Adrenal gland (tissue), 12 donors: Measurements from ENCODE around the gene BMAL1. TPM values are rescaled to one million over a fixed set of nuclear protein-coding genes. Genes with fewer than 3 reads are reported as not detected.

ENCODE experiments used
- DNase-seq, 7 donors: peaks; one replicate each; pipeline ENCODE4 v3.0.0-alpha.2; 2019 to 2020
- H3K27ac ChIP-seq, 5 donors: fragments of 200-600 bp; sonication (generic) in 4 of 5; 1 replicate in 3 of 5; 2 replicates in 2 of 5; pipeline versions ENCODE4 v1.5.1 to v1.8.0; 2016 to 2020; ENCODE audit warnings: mild to moderate bottlenecking in 1 of 5
- H3K27me3 ChIP-seq: fragments of 200-600 bp; 2 replicates; pipeline ENCODE4 v1.8.0; 2021
- H3K36me3 ChIP-seq, 2 donors: fragments of 200-600 bp; replicated peaks in 1 of 2; 1 replicate in 1 of 2; 2 replicates in 1 of 2; pipeline versions ENCODE4 v1.5.1 to v1.8.0; 2018 to 2022
- H3K4me1 ChIP-seq, 2 donors: fragments of 200-600 bp; replicated peaks in 1 of 2; 1 replicate in 1 of 2; 2 replicates in 1 of 2; pipeline versions ENCODE4 v1.5.1 to v1.8.0; 2018 to 2021
- H3K4me3 ChIP-seq, 4 donors: fragments of 200-600 bp; sonication (generic) in 3 of 4; one replicate each; pipeline ENCODE4 v1.5.1; 2016 to 2018
- H3K9me3 ChIP-seq, 3 donors: fragments of 200-600 bp; sonication (generic) in 1 of 3; replicated peaks in 1 of 3; 1 replicate in 2 of 3; 2 replicates in 1 of 3; pipeline versions ENCODE4 v1.5.1 to v1.8.0; 2016 to 2021
- POLR2A ChIP-seq, 2 donors: fragments of 450-650 bp; IDR thresholded peaks; one replicate each; pipeline ENCODE4 v1.6.1; 2017; ENCODE audit warnings: antibody characterized with exemption in 2 of 2, mild to moderate bottlenecking in 2 of 2, moderate library complexity in 1 of 2
- WGBS, 4 donors: extraction: QIAGEN DNeasy Blood & Tissue Kit in 2 of 4; methylation state at CpG; one replicate each; pipeline versions ENCODE4 v1.1.5 to v1.1.7; 2013 to 2017; 5-methylcytosine and 5-hydroxymethylcytosine counted together
- intact Hi-C, 2 donors: fragments of 100-400 bp; cut with DNase I; formaldehyde crosslinking; loops; one replicate each; pipeline versions ENCODE4 v1.14.1 to v1.15.0; 2022 to 2023
- polyA plus RNA-seq, 3 donors: library from polyadenylated mRNA; stranded (reverse); fragments of 200-250 nt in 2 of 3; fragments of 350-450 nt in 1 of 3; fragmentation: Illumina TruSeq in 1 of 3; extraction: RNeasy Lipid Tissue Mini Kit (QIAGEN cat#74804) in 1 of 3; gene quantifications; one replicate each; pipeline ENCODE4 v1.2.3, GENCODE V29; 2013 to 2014
- total RNA-seq, 9 donors: library from RNA; depleted of rRNA in 4 of 9; stranded (reverse); fragments of >200 nt in 4 of 9; fragments of 120-200 nt in 1 of 9; fragmentation: NEBNext Ultra II Directional in 1 of 9; extraction: Animal tissue kit (Norgen Biotek cat#: 25700) in 1 of 9; gene quantifications; one replicate each; pipeline versions ENCODE4 v1.1.0 to v1.2.4, GENCODE V29; 2013 to 2023
- TF ChIP-seq, protein P1 (sequence below), 6 experiments: fragments of 450-650 bp in 4 of 6; fragments of 200-600 bp in 2 of 6; sonication (generic) in 1 of 6; IDR thresholded peaks; 1 replicate in 5 of 6; 2 replicates in 1 of 6; pipeline versions ENCODE4 v1.5.1 to v1.8.0; 2016 to 2021; ENCODE audit warnings: antibody characterized with exemption in 6 of 6, mild to moderate bottlenecking in 2 of 6, moderate library complexity in 1 of 6
- donor health status: healthy with polysubstance abuse.
- donor health status: Bipolar disorder and iron deficiency.
- donor health status: DM: yes; HTN: yes; CAD: no.
- donor health status: DM: no; HTN: no; CAD: no.
- donor health status: DM: no; HTN: no; CAD: no.
- donor health status: DM: yes; HTN: yes; CAD: no.

BMAL1 gene
- total and polyA plus RNA-seq, 12 donors, result 13.9 to 80.3 (median 34.3) TPM

DNA sequence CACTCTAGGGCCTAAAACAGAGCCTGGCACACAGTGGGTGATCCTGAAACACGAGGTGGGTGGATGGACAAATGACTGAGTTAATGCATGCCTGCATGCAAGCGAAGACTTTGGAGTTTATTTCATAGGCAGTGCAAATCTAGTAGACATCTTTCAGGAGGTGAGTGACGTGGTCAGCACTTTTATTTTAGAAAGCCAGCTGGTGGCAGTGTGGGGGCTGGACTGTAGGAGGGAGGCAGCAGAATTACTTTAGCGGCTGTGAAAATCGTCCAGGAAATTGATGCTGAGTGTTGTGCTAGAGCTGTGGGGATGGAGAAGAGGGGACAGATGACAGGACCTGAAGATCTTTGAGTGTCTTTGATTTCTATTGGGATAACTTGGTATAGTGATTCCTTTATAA lies 47.1 kb downstream of the BMAL1 start:
- peaks cover 5 to 6% of the 10 kb centered on the region in 2 donors for H3K4me1 ChIP-seq
- no peak overlapping the region for H3K4me3 ChIP-seq
- WGBS, 4 donors, result 78 to 86% (median 82%) methylated on average over 5 of the region's 5 CpGs
- H3K9me3 ChIP-seq, result no peaks in the 10 kb centered on the region
- no peaks in the 10 kb centered on the region for H3K36me3 ChIP-seq
- DNase-seq, result no peak
- no peak overlapping the region for H3K27ac ChIP-seq
- intact Hi-C loops, result loop anchor here in 1 of 2 donors (5.0 kb wide), 1 partner anchor 42 kb away; no protein-coding TSS in a partner anchor
- no peak for TF ChIP-seq POLR2A (IDR thresholded peaks at IDR 0.05)
- TF ChIP-seq, protein P1, sequence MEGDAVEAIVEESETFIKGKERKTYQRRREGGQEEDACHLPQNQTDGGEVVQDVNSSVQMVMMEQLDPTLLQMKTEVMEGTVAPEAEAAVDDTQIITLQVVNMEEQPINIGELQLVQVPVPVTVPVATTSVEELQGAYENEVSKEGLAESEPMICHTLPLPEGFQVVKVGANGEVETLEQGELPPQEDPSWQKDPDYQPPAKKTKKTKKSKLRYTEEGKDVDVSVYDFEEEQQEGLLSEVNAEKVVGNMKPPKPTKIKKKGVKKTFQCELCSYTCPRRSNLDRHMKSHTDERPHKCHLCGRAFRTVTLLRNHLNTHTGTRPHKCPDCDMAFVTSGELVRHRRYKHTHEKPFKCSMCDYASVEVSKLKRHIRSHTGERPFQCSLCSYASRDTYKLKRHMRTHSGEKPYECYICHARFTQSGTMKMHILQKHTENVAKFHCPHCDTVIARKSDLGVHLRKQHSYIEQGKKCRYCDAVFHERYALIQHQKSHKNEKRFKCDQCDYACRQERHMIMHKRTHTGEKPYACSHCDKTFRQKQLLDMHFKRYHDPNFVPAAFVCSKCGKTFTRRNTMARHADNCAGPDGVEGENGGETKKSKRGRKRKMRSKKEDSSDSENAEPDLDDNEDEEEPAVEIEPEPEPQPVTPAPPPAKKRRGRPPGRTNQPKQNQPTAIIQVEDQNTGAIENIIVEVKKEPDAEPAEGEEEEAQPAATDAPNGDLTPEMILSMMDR (IDR thresholded peaks at IDR 0.05), result no peak
- H3K27me3 ChIP-seq, result no peaks in the 10 kb centered on the region

DNA sequence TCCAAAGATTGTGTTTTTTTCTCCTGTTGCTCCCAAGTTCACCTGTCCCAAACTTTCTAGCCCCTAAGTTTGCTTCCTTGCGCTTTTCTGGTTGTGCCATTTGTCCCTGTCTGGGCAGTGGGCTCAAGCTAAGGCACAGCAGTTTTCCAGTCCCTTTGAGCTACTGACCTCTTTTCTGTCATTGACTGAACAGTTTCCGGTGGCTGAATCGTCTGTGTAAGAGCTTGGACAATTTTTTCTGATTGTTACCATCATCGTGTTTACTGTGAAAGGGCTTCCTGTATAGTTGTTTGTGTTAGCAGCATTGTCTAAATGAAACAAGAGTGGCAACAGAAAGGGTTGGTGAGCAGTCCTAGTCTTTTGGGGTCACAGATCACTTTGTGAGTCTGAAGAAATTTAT lies 49.8 kb downstream of the BMAL1 start:
- DNase-seq, result no peak
- intact Hi-C loops, result no loop called here
- Histone ChIP-seq H3K36me3 (no peaks in the 10 kb centered on the region), H3K4me3 (no peak overlapping the region), H3K27me3 (no peaks in the 10 kb centered on the region), H3K4me1 (peaks cover 14 to 20% of the 10 kb centered on the region in 2 donors), H3K27ac (no peak overlapping the region), H3K9me3 (no peaks in the 10 kb centered on the region)
- 68 to 80% (median 76%) methylated on average over 4 of the region's 4 CpGs for WGBS, 4 donors
- TF ChIP-seq, protein P1 (IDR thresholded peaks at IDR 0.05), result no peak
- no peak for TF ChIP-seq POLR2A (IDR thresholded peaks at IDR 0.05)

DNA sequence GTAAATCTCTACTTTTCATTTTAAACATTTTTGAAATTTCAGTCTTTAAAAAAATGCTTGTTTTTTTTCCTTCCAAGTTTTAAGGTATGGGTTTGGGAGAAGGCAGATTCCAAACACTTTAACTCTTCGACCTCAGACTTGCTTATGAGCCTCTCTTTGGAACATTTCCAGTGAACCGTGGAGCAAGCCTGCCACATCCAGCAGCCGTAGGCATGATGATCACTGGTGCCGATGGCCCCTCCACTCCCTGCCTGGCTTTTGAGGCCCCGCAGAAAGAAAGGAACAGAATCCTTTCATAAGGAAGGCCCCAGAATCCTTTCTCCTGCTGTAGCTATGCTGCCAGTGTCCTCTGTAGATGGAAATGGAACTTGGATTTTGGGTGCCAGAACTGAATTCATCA lies 50.7 kb downstream of the BMAL1 start:
- H3K4me1 ChIP-seq, result peaks cover 23 to 27% of the 10 kb centered on the region in 2 donors
- no peaks in the 10 kb centered on the region for H3K36me3 ChIP-seq
- H3K27me3 ChIP-seq, result no peaks in the 10 kb centered on the region
- no peak overlapping the region for H3K27ac ChIP-seq
- intact Hi-C loops, result no loop called here
- no peaks in the 10 kb centered on the region for H3K9me3 ChIP-seq
- no peak for DNase-seq
- TF ChIP-seq, protein P1 (IDR thresholded peaks at IDR 0.05), result no peak
- no peak for TF ChIP-seq POLR2A (IDR thresholded peaks at IDR 0.05)
- WGBS, 4 donors, result 74 to 88% (median 82%) methylated on average over 5 of the region's 5 CpGs
- no peak overlapping the region for H3K4me3 ChIP-seq

DNA sequence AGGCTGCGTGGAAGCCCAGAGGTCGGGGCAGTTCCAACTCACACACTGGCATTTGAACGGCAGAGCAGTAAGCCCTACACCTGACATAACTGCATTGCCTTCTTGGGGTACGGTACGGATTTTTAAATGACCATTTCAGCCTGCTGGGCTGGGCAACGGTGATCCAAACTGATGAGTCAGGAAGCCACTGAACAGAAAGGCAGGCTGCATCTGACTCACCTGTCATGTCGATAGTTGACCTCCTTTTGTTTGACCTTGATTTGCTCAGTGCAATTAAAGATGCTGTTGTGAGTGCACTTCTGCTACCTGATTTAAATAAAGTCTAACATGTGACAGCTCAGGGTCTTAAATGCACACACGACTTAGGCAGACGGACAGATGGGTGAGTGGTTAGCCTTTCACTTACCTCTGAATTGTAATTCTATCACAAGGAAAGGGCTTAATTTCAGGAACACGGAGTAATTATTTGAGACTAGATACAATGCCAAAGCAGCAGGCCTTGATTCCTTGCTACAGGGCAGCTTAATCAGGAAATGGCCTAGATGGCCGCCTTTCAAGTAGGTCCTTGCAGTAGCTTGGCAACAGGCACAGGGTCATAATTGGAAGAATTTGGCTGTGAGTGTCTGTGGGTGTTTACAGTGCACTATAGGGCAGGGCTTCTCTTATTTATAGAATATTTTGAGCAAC lies 52.2 kb downstream of the BMAL1 start:
- H3K36me3 ChIP-seq, result no peaks in the 10 kb centered on the region
- WGBS, 4 donors, result 35 to 41% (median 39%) methylated on average over 8 to 11 of the region's 11 CpGs
- intact Hi-C loops, result loop anchor here in 1 of 2 donors (5.0 kb wide), 1 partner anchor 48 kb away; no protein-coding TSS in a partner anchor
- peak in 6 of 7 donors; percentile 61 to 89 (median 74) for DNase-seq
- H3K4me1 ChIP-seq, result peaks cover 25 to 36% of the 10 kb centered on the region in 2 donors
- no peak overlapping the region for H3K4me3 ChIP-seq
- TF ChIP-seq, protein P1 (IDR thresholded peaks at IDR 0.05), result no peak
- no peak for TF ChIP-seq POLR2A (IDR thresholded peaks at IDR 0.05)
- H3K27me3 ChIP-seq, result no peaks in the 10 kb centered on the region
- peak overlapping the region in 4 of 5 donors; percentile 29 to 75 (median 70) for H3K27ac ChIP-seq
- no peaks in the 10 kb centered on the region for H3K9me3 ChIP-seq
